ENCODE results near the gene POU3F3.
A peak's percentile ranks its signal among the peaks of the same experiment; 100 is the strongest.

Gene POU3F3

GRCh38 chr2:104861351-104862057 is 7.6 kb downstream of the POU3F3 start:
- DNase-seq (ENCODE audit: low spot score), result no peak

GRCh38 chr2:104862058-104862941 is 8.4 kb downstream of the POU3F3 start:
- DNase-seq (ENCODE audit: low spot score), result no peak

- no peak for DNase-seq (ENCODE audit: low spot score)
These were observed 9.2 kb downstream of the POU3F3 start for GRCh38 chr2:104863146-104863467.

- no peak for DNase-seq (ENCODE audit: low spot score)
These were observed 9.8 kb downstream of the POU3F3 start for GRCh38 chr2:104863468-104864279.

GRCh38 chr2:104864280-104865095 is 10.6 kb downstream of the POU3F3 start:
- DNase-seq (ENCODE audit: low spot score), result no peak

GRCh38 chr2:104865096-104865470 is 11.2 kb downstream of the POU3F3 start:
- no peak for DNase-seq (ENCODE audit: low spot score)

- DNase-seq (ENCODE audit: low spot score), result no peak
These were observed 12.4 kb downstream of the POU3F3 start for GRCh38 chr2:104866122-104866864.

- no peak for DNase-seq (ENCODE audit: low spot score)
These were observed 13.2 kb downstream of the POU3F3 start for GRCh38 chr2:104866883-104867812.

- no peak for DNase-seq (ENCODE audit: low spot score)
These were observed 14.0 kb downstream of the POU3F3 start for GRCh38 chr2:104867813-104868504.

GRCh38 chr2:104868505-104868866 is 14.6 kb downstream of the POU3F3 start:
- no peak for DNase-seq (ENCODE audit: low spot score)

GRCh38 chr2:104870100-104870975 is 16.4 kb downstream of the POU3F3 start:
- no peak for DNase-seq (ENCODE audit: low spot score)

- no peak for DNase-seq (ENCODE audit: low spot score)
These were observed 17.7 kb downstream of the POU3F3 start for GRCh38 chr2:104871649-104871971.

- no peak for DNase-seq (ENCODE audit: low spot score)
These were observed 18.3 kb downstream of the POU3F3 start for GRCh38 chr2:104871972-104872865.

GRCh38 chr2:104872866-104873688 is 19.2 kb downstream of the POU3F3 start:
- DNase-seq (ENCODE audit: low spot score), result peak; percentile 10

- DNase-seq (ENCODE audit: low spot score), result no peak
These were observed 19.8 kb downstream of the POU3F3 start for GRCh38 chr2:104873689-104874054.

GRCh38 chr2:104874230-104874629 is 20.3 kb downstream of the POU3F3 start:
- no peak for DNase-seq (ENCODE audit: low spot score)

GRCh38 chr2:104875262-104875661 is 21.3 kb downstream of the POU3F3 start:
- DNase-seq (ENCODE audit: low spot score), result no peak

Data from CD4-positive, alpha-beta T cell treated with Interleukin-2 at 100 ng/mL for 4 hours (primary cell).